Upper lobe of right lung (tissue), 1 donor: ENCODE measurements around the gene SLC16A10. TPM values are rescaled to one million over a fixed set of nuclear protein-coding genes. Genes with fewer than 3 reads are reported as not detected.

ENCODE experiments used
- ATAC-seq: fragments of 200-7000 bp; cut with Tn5 transposase; one replicate; pipeline ENCODE4 v1.9.1; 2020; ENCODE audit warnings: mild to moderate bottlenecking, moderate library complexity
- DNase-seq: peaks from one replicate; pipeline ENCODE4 v3.0.0-alpha.2; 2020
- H3K27ac ChIP-seq: fragments of 200-600 bp; one replicate; pipeline ENCODE4 v1.8.0; 2022
- H3K27me3 ChIP-seq: fragments of 200-600 bp; one replicate; pipeline ENCODE4 v1.8.0; 2022; ENCODE audit warnings: mild to moderate bottlenecking
- H3K36me3 ChIP-seq: fragments of 200-600 bp; one replicate; pipeline ENCODE4 v1.8.0; 2022
- H3K4me1 ChIP-seq: fragments of 200-600 bp; one replicate; pipeline ENCODE4 v1.8.0; 2022
- H3K4me3 ChIP-seq: fragments of 200-600 bp; one replicate; pipeline ENCODE4 v1.8.0; 2022; ENCODE audit warnings: mild to moderate bottlenecking
- H3K9me3 ChIP-seq: fragments of 200-600 bp; one replicate; pipeline ENCODE4 v1.8.0; 2022
- CTCF ChIP-seq: fragments of 200-600 bp; IDR thresholded peaks from one replicate; pipeline ENCODE4 v1.8.0; 2022; ENCODE audit warnings: antibody characterized with exemption
- intact Hi-C: fragments of 100-400 bp; cut with DNase I; formaldehyde crosslinking; loops from one replicate; pipeline ENCODE4 v1.11.0; 2022
- total RNA-seq: library from RNA; stranded (reverse); fragmentation: NEBNext Ultra II Directional; extraction: Animal tissue kit (Norgen Biotek cat#: 25700); gene quantifications from one replicate; pipeline ENCODE4 v1.2.1, GENCODE V29; 2021
- donor health status: DM: no; HTN: yes; CAD: no; lungs with severe emphysema.

SLC16A10 gene
- total RNA-seq, 1 donor from 2014 or later: 12.3 TPM

- no peaks in the 10 kb centered on the region for H3K4me1 ChIP-seq
- TF ChIP-seq CTCF: no peak
- no peak for DNase-seq
These were observed 87.8 kb downstream of the SLC16A10 start for GRCh38 chr6:111175109-111175508.

GRCh38 chr6:111176038-111176759, 88.9 kb downstream of the SLC16A10 start:
- TF ChIP-seq CTCF: no peak
- H3K27me3 ChIP-seq: no peaks in the 10 kb centered on the region
- DNase-seq (no peak), ATAC-seq (no peak)
- intact Hi-C loops: no loop called here
- no peaks in the 10 kb centered on the region for H3K36me3 ChIP-seq
- no peaks in the 10 kb centered on the region for H3K9me3 ChIP-seq
- H3K27ac ChIP-seq: no peak overlapping the region
- no peak overlapping the region for H3K4me3 ChIP-seq
- H3K4me1 ChIP-seq: no peaks in the 10 kb centered on the region

More at GRCh38 chr6:111175109-111175508, 87.8 kb downstream of the SLC16A10 start:
- Histone ChIP-seq H3K36me3 (no peaks in the 10 kb centered on the region), H3K4me3 (no peak overlapping the region), H3K9me3 (no peaks in the 10 kb centered on the region), H3K27ac (no peak overlapping the region), H3K27me3 (no peaks in the 10 kb centered on the region)
- intact Hi-C loops: no loop called here
- ATAC-seq: no peak

GRCh38 chr6:111176760-111177099, 89.4 kb downstream of the SLC16A10 start:
- DNase-seq (no peak), ATAC-seq (no peak)
- H3K4me1 ChIP-seq: no peaks in the 10 kb centered on the region
- TF ChIP-seq CTCF: no peak
- no peaks in the 10 kb centered on the region for H3K9me3 ChIP-seq
- H3K4me3 ChIP-seq: no peak overlapping the region
- H3K27ac ChIP-seq: no peak overlapping the region
- no peaks in the 10 kb centered on the region for H3K27me3 ChIP-seq
- no peaks in the 10 kb centered on the region for H3K36me3 ChIP-seq
- intact Hi-C loops: no loop called here

- ATAC-seq (no peak), DNase-seq (no peak)
- intact Hi-C loops: no loop called here
- no peak for TF ChIP-seq CTCF
- H3K27me3 ChIP-seq: no peaks in the 10 kb centered on the region
- H3K9me3 ChIP-seq: no peaks in the 10 kb centered on the region
- no peak overlapping the region for H3K4me3 ChIP-seq
- no peak overlapping the region for H3K27ac ChIP-seq
- H3K36me3 ChIP-seq: no peaks in the 10 kb centered on the region
- no peaks in the 10 kb centered on the region for H3K4me1 ChIP-seq
These were observed 89.8 kb downstream of the SLC16A10 start for GRCh38 chr6:111177131-111177530.

- intact Hi-C loops: no loop called here
- ATAC-seq (no peak), DNase-seq (no peak)
- Histone ChIP-seq H3K4me1 (no peaks in the 10 kb centered on the region), H3K9me3 (no peaks in the 10 kb centered on the region), H3K27me3 (no peaks in the 10 kb centered on the region), H3K27ac (no peak overlapping the region), H3K36me3 (no peaks in the 10 kb centered on the region), H3K4me3 (no peak overlapping the region)
- no peak for TF ChIP-seq CTCF
These were observed 96.6 kb downstream of the SLC16A10 start for GRCh38 chr6:111183702-111184517.
